Common myeloid progenitor, CD34-positive (primary cell): Measurements from ENCODE around the gene EFNA1.
A peak's percentile ranks its signal among the peaks of the same experiment; 100 is the strongest.
"Not testable (repeated sequence)": the region's sequence is repeated elsewhere in the genome, so short reads cannot be mapped to it uniquely, and the experiment has no call there.

ENCODE experiments used
- CTCF ChIA-PET: fragments of 350-600 bp; sonication (Branson Sonifier 250); formaldehyde crosslinking; loops from one replicate; lab custom pipeline; 2021; ENCODE audit warnings: antibody characterized with exemption; lab: Charles Lee
- POLR2A ChIA-PET: fragments of 350-600 bp; sonication (Branson Sonifier 250); formaldehyde crosslinking; loops from one replicate; lab custom pipeline; 2021; ENCODE audit warnings: antibody characterized with exemption; lab: Charles Lee
- DNase-seq, 3 donors: peaks; one replicate each; pipeline versions ENCODE4 v3.0.0 to v3.0.0-alpha.2; 2013
- H3K27ac ChIP-seq, 2 experiments: 1 replicate in 1 of 2; 2 replicates in 1 of 2; pipeline ENCODE4 v1.7.0; 2013; ENCODE audit warnings: inconsistent platforms in 2 of 2, low read length in 2 of 2, mild to moderate bottlenecking in 2 of 2, low read depth in 1 of 2, moderate library complexity in 1 of 2; ENCODE audit not compliant: severe bottlenecking in 2 of 2, insufficient read depth in 1 of 2, poor library complexity in 1 of 2
- H3K27me3 ChIP-seq, 5 experiments: replicated peaks in 2 of 5; 1 replicate in 3 of 5; 2 replicates in 2 of 5; pipeline versions ENCODE4 v1.6.1 to v1.7.0; 2013; ENCODE audit warnings: low read length in 4 of 5, mild to moderate bottlenecking in 2 of 5, moderate library complexity in 2 of 5, inconsistent platforms in 1 of 5; ENCODE audit not compliant: insufficient read depth in 5 of 5, control insufficient read depth in 4 of 5
- H3K36me3 ChIP-seq, 4 experiments: 1 replicate in 2 of 4; 2 replicates in 2 of 4; pipeline versions ENCODE4 v1.6.1 to v1.7.0; 2013; ENCODE audit warnings: low read length in 3 of 4, control low read depth in 1 of 4, mild to moderate bottlenecking in 1 of 4; ENCODE audit not compliant: control insufficient read depth in 4 of 4, insufficient read depth in 4 of 4
- H3K4me1 ChIP-seq, 4 experiments: 1 replicate in 3 of 4; 2 replicates in 1 of 4; pipeline versions ENCODE4 v1.6.1 to v1.7.1; 2013; ENCODE audit warnings: low read length in 3 of 4, mild to moderate bottlenecking in 3 of 4, control low read depth in 1 of 4, inconsistent platforms in 1 of 4, moderate library complexity in 1 of 4; ENCODE audit not compliant: control insufficient read depth in 4 of 4, insufficient read depth in 4 of 4; ENCODE audit errors: control extremely low read depth in 1 of 4
- H3K4me3 ChIP-seq, 7 experiments: 1 replicate in 4 of 7; 2 replicates in 3 of 7; pipeline versions ENCODE4 v1.5.1 to v1.7.0; 2013; ENCODE audit warnings: mild to moderate bottlenecking in 7 of 7, low read length in 6 of 7, moderate library complexity in 6 of 7, inconsistent platforms in 2 of 7, low read depth in 2 of 7, control low read depth in 1 of 7; ENCODE audit not compliant: insufficient read depth in 4 of 7, control insufficient read depth in 1 of 7; ENCODE audit errors: extremely low read depth in 1 of 7
- H3K9me3 ChIP-seq, 5 experiments: 1 replicate in 4 of 5; 2 replicates in 1 of 5; pipeline versions ENCODE4 v1.6.1 to v1.7.1; 2013; ENCODE audit warnings: low read length in 4 of 5, mild to moderate bottlenecking in 2 of 5, inconsistent platforms in 1 of 5, low read depth in 1 of 5, moderate library complexity in 1 of 5; ENCODE audit not compliant: control insufficient read depth in 4 of 5, insufficient read depth in 2 of 5; ENCODE audit errors: control extremely low read depth in 1 of 5
- WGBS: methylation state at CpG from one replicate; pipeline ENCODE4 v1.1.5; 2013; ENCODE audit not compliant: insufficient coverage; 5-methylcytosine and 5-hydroxymethylcytosine counted together

EFNA1 gene

DNA sequence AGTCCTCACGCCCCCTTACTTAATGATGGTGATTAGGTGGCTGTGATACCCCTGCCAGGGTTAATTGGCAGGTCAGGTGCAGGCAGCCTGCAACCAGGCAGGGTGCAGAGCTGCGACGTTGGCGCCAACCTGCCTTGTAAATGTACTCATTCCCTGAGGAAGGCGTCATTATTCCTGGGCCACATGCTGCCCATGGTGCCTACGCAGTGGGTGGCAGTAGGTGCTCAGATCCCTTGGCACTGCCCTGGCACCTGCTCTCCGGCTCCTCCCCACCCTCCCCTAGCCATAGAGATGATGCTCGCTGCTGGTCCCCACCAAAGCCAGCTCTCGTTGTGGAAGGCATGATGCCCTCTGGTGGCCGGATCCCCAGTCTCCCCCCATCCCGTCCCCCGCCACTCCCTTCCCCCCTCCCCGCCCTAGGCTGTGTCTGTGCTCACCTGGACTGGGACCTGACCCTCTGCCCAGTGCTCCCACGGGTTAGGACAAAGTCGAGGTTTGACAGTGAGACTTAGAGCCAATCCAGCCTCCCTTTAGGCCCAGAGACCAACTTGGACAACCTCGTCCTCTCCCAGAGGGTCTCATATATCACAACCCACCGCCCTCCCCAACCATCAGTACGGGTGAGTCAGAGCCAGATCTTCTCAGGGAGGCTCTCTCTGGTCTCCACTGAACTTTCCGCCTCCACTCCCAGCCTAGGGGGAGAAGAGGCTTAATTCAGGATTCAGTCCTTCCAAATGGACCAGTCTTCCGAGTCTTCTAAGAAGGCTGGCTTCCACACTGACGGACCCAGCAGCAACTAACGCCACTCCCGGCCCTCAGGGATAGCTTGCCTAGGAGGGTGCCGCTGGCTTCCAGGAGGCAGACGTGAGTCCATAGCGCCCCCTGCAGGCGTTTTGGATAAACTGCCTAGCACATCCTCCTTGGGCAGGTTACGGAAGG, 39.8 kb downstream of the EFNA1 start:
- H3K4me3 ChIP-seq = peak overlapping the region in 6 of 7 experiments; percentile 29 to 69 (median 43)
- H3K27me3 ChIP-seq = no peaks in the 10 kb centered on the region
- 3% methylated on average over 16 of the region's 28 CpGs for WGBS
- POLR2A ChIA-PET = interaction anchor here (0.7 to 2.7 kb wide), 5 partner anchors 30 to 83 kb away, joined by 3 to 8 read pairs (median 3); partner anchors contain the start of gene SLC50A1
- H3K9me3 ChIP-seq = no peaks in the 10 kb centered on the region
- peak; percentile 87 to 91 (median 91) for DNase-seq
- peak overlapping the region in 1 of 2 experiments; percentile 22 for H3K27ac ChIP-seq
- CTCF ChIA-PET = interaction anchor here (0.6 to 11.0 kb wide), 26 partner anchors 8 to 621 kb away, joined by 3 to 258 read pairs (median 5); partner anchors contain the start of genes EFNA1 and SLC50A1
- H3K36me3 ChIP-seq = peaks cover 6 to 21% (median 12%) of the 10 kb centered on the region in 4 experiments
- H3K4me1 ChIP-seq = peaks cover 0 to 33% (median 28%) of the 10 kb centered on the region in 4 experiments

- H3K4me3 ChIP-seq = peak overlapping the region in 4 of 7 experiments; percentile 29 to 69 (median 54)
- not testable (repeated sequence) for H3K27ac ChIP-seq, DNase-seq, H3K9me3 ChIP-seq, H3K27me3 ChIP-seq
- 40% methylated on average over 1 of the region's 4 CpGs for WGBS
- H3K36me3 ChIP-seq = peaks cover 6 to 21% (median 12%) of the 10 kb centered on the region in 4 experiments
- ChIA-PET CTCF (interaction anchor here (0.6 to 11.0 kb wide), 19 partner anchors 12 to 216 kb away, joined by 3 to 258 read pairs (median 7); partner anchors contain the start of genes EFNA1 and SLC50A1), POLR2A (interaction anchor here (1.0 to 2.7 kb wide), 4 partner anchors 31 to 83 kb away, joined by 3 to 8 read pairs (median 4); partner anchors contain the start of gene SLC50A1)
- H3K4me1 ChIP-seq = peaks cover 0 to 36% (median 31%) of the 10 kb centered on the region in 4 experiments
Observed at GRCh38 chr1:155168105-155168445, 40.4 kb downstream of the EFNA1 start.

- Histone ChIP-seq H3K36me3 (peaks cover 6 to 21% (median 12%) of the 10 kb centered on the region in 4 experiments), H3K27ac (no peak overlapping the region), H3K27me3 (no peaks in the 10 kb centered on the region), H3K4me1 (peaks cover 0 to 39% (median 35%) of the 10 kb centered on the region in 4 experiments), H3K9me3 (no peaks in the 10 kb centered on the region), H3K4me3 (no peak overlapping the region)
- DNase-seq = no peak
- ChIA-PET CTCF (interaction anchor here (0.6 to 11.0 kb wide), 24 partner anchors 13 to 217 kb away, joined by 3 to 258 read pairs (median 6); partner anchors contain the start of genes EFNA1 and SLC50A1), POLR2A (interaction anchor here (1.0 to 2.7 kb wide), 4 partner anchors 32 to 84 kb away, joined by 3 to 8 read pairs (median 4); partner anchors contain the start of gene SLC50A1)
- WGBS = over 99% methylated on average over 8 of the region's 10 CpGs
Observed at GRCh38 chr1:155168456-155169210, 41.0 kb downstream of the EFNA1 start.

DNA sequence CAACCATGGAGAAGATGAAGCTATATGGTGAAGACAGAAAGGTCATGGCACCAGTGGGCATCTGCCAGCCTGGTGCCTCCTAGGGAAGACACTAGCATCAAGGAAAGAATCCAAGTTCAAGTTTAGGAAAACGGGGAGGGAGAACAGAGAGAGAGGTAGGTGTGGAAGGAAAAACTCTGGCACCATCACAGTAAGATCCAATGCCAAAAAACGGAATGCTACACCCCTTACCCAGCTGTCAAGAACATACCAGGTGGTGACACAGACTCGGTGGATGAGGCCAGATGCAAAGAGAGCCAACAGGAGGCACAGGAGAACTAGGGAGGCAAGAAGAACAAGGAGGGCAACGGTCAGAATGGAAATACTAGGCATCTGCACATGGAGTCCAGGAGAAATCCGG, 41.9 kb downstream of the EFNA1 start:
- H3K4me1 ChIP-seq = peaks cover 0 to 45% (median 44%) of the 10 kb centered on the region in 4 experiments
- no peak for DNase-seq
- H3K36me3 ChIP-seq = peaks cover 6 to 21% (median 12%) of the 10 kb centered on the region in 4 experiments
- H3K27me3 ChIP-seq = no peaks in the 10 kb centered on the region
- ChIA-PET CTCF (interaction anchor here (0.8 to 11.0 kb wide), 20 partner anchors 11 to 125 kb away, joined by 3 to 258 read pairs (median 7); partner anchors contain the start of gene EFNA1), POLR2A (no interaction called here)
- H3K9me3 ChIP-seq = no peaks in the 10 kb centered on the region
- 88% methylated on average over 5 of the region's 5 CpGs for WGBS
- H3K27ac ChIP-seq = no peak overlapping the region
- H3K4me3 ChIP-seq = no peak overlapping the region

DNA sequence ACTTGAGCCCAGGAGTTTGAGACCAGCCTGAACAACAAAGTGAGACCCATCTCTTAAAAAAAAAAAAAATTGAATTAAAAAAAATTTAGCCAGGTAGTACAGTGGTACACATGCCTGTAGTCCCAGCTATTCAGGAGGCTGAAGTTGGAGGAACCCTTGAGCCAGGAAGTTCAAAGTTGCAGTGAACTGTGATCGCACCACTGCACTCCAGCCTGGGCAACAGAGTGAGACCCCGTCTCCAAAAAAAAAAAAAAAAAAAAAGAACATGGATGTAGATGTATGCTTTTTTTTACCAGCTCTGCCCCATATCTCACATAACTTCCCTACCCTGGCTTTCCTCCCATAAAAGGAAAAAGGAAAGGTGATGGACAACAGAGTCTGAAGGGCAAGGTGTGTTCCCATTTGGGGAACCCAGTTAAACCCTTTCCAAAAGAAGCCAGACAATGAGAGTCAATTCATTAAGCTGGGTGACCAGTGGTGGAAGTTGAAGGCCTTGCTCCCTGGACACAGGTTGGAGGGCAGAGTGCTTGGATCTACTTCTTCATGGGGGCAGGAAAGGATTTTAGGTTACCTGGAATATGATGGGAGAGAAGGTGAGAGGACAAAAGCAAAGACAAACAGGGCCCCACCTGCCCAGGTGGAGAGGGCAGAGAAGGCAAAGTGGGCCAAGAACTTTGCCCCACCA, 42.6 kb downstream of the EFNA1 start:
- H3K4me1 ChIP-seq = peaks cover 0 to 51% (median 50%) of the 10 kb centered on the region in 4 experiments
- peaks cover 6 to 21% (median 12%) of the 10 kb centered on the region in 4 experiments for H3K36me3 ChIP-seq
- no peaks in the 10 kb centered on the region for H3K9me3 ChIP-seq
- ChIA-PET CTCF (interaction anchor here (0.9 to 11.0 kb wide), 16 partner anchors 10 to 126 kb away, joined by 3 to 258 read pairs (median 6); no protein-coding TSS in a partner anchor), POLR2A (no interaction called here)
- no peak overlapping the region for H3K27ac ChIP-seq
- DNase-seq = no peak
- no peaks in the 10 kb centered on the region for H3K27me3 ChIP-seq
- no peak overlapping the region for H3K4me3 ChIP-seq
- no CpG with 5 or more reads among the region's 2 CpGs for WGBS

DNA sequence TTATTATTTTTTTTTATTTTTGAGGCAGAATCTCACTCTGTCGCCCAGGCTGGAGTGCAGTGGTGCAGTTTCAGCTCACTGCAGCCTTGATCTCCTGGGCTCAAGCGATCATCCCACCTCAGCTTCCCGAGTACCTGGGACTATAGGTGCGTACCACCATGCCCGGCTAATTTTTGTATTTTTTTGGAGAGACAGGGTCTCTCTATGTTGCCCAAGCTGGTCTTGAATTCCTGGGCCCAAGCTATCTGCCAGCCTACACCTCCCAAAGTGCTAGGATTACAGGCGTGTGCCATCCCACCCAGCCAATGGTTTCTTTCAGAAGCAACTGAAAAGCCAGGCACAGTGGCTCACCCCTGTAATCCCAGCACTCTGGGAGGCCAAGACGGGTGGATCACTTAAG, 43.1 kb downstream of the EFNA1 start:
- 96% methylated on average over 7 of the region's 7 CpGs for WGBS
- ChIA-PET CTCF (interaction anchor here (0.9 to 11.0 kb wide), 9 partner anchors 22 to 109 kb away, joined by 3 to 258 read pairs (median 4); no protein-coding TSS in a partner anchor), POLR2A (no interaction called here)
- no peak for DNase-seq
- Histone ChIP-seq H3K36me3 (peaks cover 6 to 23% (median 12%) of the 10 kb centered on the region in 4 experiments), H3K9me3 (no peaks in the 10 kb centered on the region), H3K4me1 (peaks cover 0 to 54% (median 50%) of the 10 kb centered on the region in 4 experiments), H3K4me3 (no peak overlapping the region), H3K27me3 (no peaks in the 10 kb centered on the region), H3K27ac (no peak overlapping the region)
